CD8-positive, alpha-beta memory T cell (primary cell): ENCODE results near the gene PRDX6. TPM values are rescaled to one million over a fixed set of nuclear protein-coding genes. Genes with fewer than 3 reads are reported as not detected.

ENCODE experiments used
- CTCF ChIA-PET: fragments of 350-600 bp; sonication (Branson Sonifier 250); formaldehyde crosslinking; loops from one replicate; lab custom pipeline; 2021; ENCODE audit warnings: antibody characterized with exemption; lab: Charles Lee
- POLR2A ChIA-PET: fragments of 350-600 bp; sonication (Branson Sonifier 250); formaldehyde crosslinking; loops from one replicate; lab custom pipeline; 2021; ENCODE audit warnings: antibody characterized with exemption; lab: Charles Lee
- DNase-seq, 5 donors: peaks; one replicate each; pipeline versions ENCODE4 v3.0.0 to v3.0.0-alpha.2; 2020 to 2022; ENCODE audit warnings: mixed read lengths in 1 of 5
- H3K27ac ChIP-seq: one replicate; pipeline ENCODE4 v1.7.0; 2013; ENCODE audit warnings: low read depth, mild to moderate bottlenecking, low read length, moderate library complexity
- H3K27me3 ChIP-seq: 2 replicates; pipeline ENCODE4 v1.7.0; 2013; ENCODE audit warnings: low read length, mild to moderate bottlenecking; ENCODE audit not compliant: insufficient read depth, poor library complexity, severe bottlenecking
- H3K36me3 ChIP-seq: 2 replicates; pipeline ENCODE4 v1.7.0; 2013; ENCODE audit warnings: mild to moderate bottlenecking, low read length, moderate library complexity; ENCODE audit not compliant: insufficient read depth
- H3K4me1 ChIP-seq: 2 replicates; pipeline ENCODE4 v1.7.0; 2013; ENCODE audit warnings: mild to moderate bottlenecking, low read length, moderate library complexity; ENCODE audit not compliant: insufficient read depth
- H3K4me3 ChIP-seq: 2 replicates; pipeline ENCODE4 v1.7.0; 2013; ENCODE audit warnings: mild to moderate bottlenecking, low read length
- H3K9me3 ChIP-seq: 2 replicates; pipeline ENCODE4 v1.7.0; 2013; ENCODE audit warnings: mild to moderate bottlenecking, low read length
- H3K27ac Mint-ChIP-seq, 8 donors: one replicate each; pipeline ENCODE4 v1.8.0; 2020 to 2021; ENCODE audit warnings: mixed read lengths in 8 of 8, mild to moderate bottlenecking in 6 of 8, inconsistent platforms in 3 of 8, moderate library complexity in 3 of 8
- H3K27me3 Mint-ChIP-seq, 2 donors: one replicate each; pipeline ENCODE4 v1.8.0; 2020 to 2021; ENCODE audit warnings: mixed read lengths in 2 of 2, mild to moderate bottlenecking in 1 of 2, moderate library complexity in 1 of 2
- H3K36me3 Mint-ChIP-seq, 3 donors: one replicate each; pipeline ENCODE4 v1.8.0; 2020 to 2021; ENCODE audit warnings: mixed read lengths in 3 of 3, inconsistent platforms in 1 of 3, mild to moderate bottlenecking in 1 of 3
- H3K4me1 Mint-ChIP-seq, 3 donors: one replicate each; pipeline ENCODE4 v1.8.0; 2020 to 2021; ENCODE audit warnings: mixed read lengths in 3 of 3, inconsistent platforms in 1 of 3, mild to moderate bottlenecking in 1 of 3
- H3K4me3 Mint-ChIP-seq, 7 donors: one replicate each; pipeline ENCODE4 v1.8.0; 2020 to 2021; ENCODE audit warnings: mixed read lengths in 7 of 7, mild to moderate bottlenecking in 6 of 7, moderate library complexity in 4 of 7, inconsistent platforms in 2 of 7
- H3K9me3 Mint-ChIP-seq, 5 donors: one replicate each; pipeline ENCODE4 v1.8.0; 2020 to 2022; ENCODE audit warnings: mixed read lengths in 5 of 5, mild to moderate bottlenecking in 3 of 5, moderate library complexity in 2 of 5, inconsistent platforms in 1 of 5
- polyA plus RNA-seq: library from polyadenylated mRNA; unstranded; fragments of 300-500 nt; fragmentation: Illumina TruSeq; gene quantifications from one replicate; pipeline ENCODE4 v1.2.3, GENCODE V29; 2021
- total RNA-seq, 2 experiments: library from RNA; stranded (reverse); gene quantifications; one replicate each; pipeline ENCODE4 v1.2.3, GENCODE V29; 2021

Gene PRDX6
- total and polyA plus RNA-seq, 3 experiments from 2014 or later, result 134 to 159 (median 140) TPM

DNA sequence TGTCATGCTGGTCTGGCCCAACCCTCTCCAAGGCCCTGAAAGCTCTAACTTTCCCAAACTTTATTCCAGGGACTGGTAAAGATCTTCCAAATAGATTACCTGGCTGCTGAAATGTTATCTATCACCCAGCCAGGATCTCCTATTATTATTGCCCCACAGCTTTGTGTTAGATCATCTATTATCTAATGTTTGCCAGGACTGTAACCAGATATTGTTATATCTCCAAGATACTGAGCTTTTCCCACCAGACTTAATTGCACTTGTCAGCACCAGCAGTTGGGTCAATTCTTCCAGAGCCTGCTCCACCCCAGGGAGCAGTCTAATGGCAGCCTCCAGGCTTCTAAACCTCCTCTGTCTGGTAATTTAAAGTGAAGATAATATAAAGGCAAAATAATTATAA, 59.1 kb downstream of the PRDX6 start:
- peaks cover 0 to 3% (median 0%) of the 10 kb centered on the region in 5 donors for H3K9me3 Mint-ChIP-seq
- Histone ChIP-seq H3K27me3 (no peaks in the 10 kb centered on the region), H3K4me1 (peaks cover 12% of the 10 kb centered on the region), H3K27ac (no peak overlapping the region), H3K36me3 (no peaks in the 10 kb centered on the region), H3K9me3 (no peaks in the 10 kb centered on the region), H3K4me3 (no peak overlapping the region)
- no peak overlapping the region for H3K4me3 Mint-ChIP-seq
- ChIA-PET POLR2A (no interaction called here), CTCF (no interaction called here)
- H3K27ac Mint-ChIP-seq, result no peak overlapping the region
- no peaks in the 10 kb centered on the region for H3K27me3 Mint-ChIP-seq
- H3K36me3 Mint-ChIP-seq, result peaks cover 0 to 9% (median 2%) of the 10 kb centered on the region in 3 donors
- peaks cover 13 to 16% (median 16%) of the 10 kb centered on the region in 3 donors for H3K4me1 Mint-ChIP-seq
- DNase-seq, result no peak

Other genes with a start within 250 kb of the PRDX6 start
- not detected for gene SLC9C2, start 125.7 kb downstream of the PRDX6 start, total RNA-seq
- not detected for gene SLC9C2, start 125.7 kb downstream of the PRDX6 start, polyA plus RNA-seq
- not detected for gene TEX50, start 158.0 kb downstream of the PRDX6 start, total RNA-seq
- gene TEX50, start 158.0 kb downstream of the PRDX6 start, polyA plus RNA-seq, result not detected
- gene ANKRD45, start 192.5 kb downstream of the PRDX6 start, total RNA-seq, result not detected
- not detected for gene ANKRD45, start 192.5 kb downstream of the PRDX6 start, polyA plus RNA-seq
- 10 to 100 TPM; 19.7 to 20.5 TPM for gene KLHL20, start 237.6 kb downstream of the PRDX6 start, total RNA-seq
- gene KLHL20, start 237.6 kb downstream of the PRDX6 start, polyA plus RNA-seq, result 25.7 TPM